ENCODE results near the gene MARS1.
"Not testable (repeated sequence)": the region's sequence is repeated elsewhere in the genome, so short reads cannot be mapped to it uniquely, and the experiment has no call there.

MARS1 gene

DNA sequence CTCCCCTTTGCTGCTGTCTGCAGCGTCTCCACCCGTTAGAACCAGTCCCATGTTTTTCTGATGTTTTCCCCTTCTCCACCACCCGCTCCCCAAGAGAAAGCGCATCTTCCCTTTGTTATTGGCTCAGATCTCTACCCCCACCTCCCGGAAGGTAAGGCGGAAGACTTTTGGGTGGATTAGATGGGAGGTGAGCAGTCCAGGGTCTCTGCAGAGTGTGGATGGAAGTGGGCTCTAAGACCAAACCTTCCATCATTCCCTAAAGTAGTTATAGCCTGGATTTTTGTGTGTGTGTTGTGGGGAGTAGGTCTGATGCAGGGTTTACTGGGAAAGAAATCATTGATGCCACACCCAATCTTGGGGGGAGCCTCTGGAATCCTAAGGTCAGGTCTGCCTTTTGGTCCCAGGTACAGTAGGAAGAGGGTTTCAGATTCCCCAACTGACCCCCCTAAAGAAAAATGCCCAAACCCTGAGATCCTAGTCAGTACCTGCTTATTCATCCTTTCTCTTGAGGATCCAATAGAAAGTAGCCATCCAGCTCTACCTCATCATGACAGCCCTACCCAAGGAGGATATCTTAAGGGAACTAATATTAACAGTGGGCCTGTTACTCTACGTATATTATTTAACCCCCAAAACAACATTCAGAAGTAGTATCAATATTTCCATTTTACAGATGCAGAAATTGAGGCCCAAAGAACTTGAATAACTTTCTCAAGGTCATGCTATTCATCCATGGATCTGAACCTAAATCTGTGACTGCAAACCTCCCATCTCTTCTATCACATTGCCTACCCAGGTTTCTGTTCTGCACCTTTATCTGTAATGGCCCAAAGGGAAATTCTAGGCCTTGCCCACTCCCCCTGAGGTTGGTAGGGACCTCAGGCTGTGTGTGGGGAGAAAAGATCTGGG, 63.0 kb downstream of the MARS1 start:
- DNase-seq (ENCODE audit: low read depth in 2 of 2): no peak

DNA sequence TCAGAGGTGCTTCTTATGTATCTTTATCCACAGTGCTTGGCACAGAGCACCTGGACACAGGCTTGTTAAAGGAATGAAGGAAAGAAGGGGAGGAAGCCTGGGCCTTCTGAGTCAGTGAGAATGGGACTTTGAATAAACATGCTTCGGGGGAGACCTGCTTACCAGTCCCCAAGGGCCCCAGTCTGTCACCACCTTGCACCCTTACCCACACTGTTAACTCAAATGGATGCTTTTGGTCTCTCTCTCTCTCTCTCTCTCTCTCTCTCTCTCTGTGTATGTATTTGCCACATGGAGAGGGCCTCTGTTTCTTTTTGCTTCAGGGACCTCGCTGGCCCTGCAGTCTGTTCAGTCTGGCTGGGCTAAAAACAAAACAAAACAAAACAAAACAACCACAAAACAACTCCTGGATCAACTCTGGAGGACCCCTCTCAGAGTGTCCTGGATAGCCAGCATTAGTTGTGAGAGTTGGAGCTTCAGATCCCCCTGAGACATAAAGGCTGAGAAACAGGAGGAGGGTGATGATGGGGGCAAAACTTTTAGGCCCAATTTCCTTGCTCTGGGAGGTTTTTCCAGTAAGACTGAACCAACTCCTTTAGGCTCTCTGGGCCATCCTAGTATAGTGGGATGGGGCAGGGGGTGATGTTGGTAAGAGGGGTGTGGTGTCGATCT, 63.9 kb downstream of the MARS1 start:
- no peak for DNase-seq (ENCODE audit: low read depth in 2 of 2)

DNA sequence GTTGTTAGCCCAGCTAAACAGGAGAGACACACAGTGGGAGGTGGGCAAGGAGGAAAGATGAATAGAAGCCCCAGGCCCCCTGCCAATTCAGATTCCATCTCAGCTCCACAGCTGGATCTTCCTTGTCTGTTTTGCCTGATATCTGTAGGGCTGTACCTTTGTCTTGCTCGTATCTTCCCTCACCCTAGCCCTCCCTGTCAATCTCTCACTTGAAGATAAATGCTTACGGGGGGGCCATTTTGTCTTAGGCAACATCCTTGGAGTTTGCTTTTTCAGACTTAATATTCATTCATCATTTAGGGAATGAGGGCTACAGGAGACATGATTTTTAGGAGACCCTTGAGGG, 64.4 kb downstream of the MARS1 start:
- DNase-seq (ENCODE audit: low read depth in 2 of 2): no peak

DNA sequence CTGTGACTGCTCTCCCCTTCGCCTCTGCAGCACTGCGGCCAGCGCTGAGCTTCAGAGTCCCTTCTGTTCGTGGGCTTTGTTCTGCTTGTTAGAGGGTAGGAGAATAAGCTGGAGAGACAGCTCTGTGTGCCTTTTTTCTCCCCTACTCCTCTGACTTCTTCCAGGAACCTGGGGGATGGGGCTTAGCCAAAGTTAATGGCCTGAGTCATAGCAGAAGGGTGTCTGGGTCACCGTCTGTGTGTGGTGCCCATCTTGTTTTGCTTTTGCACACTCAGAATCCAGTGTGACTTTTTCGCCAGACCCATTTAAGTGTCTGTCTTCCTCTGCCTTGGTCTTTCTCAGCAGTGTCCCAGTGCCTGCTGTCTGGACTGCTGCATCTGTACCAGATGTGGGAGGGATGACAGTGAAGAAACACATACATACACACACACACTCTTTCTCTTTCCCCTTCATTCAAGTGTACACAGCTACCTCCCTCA, 65.0 kb downstream of the MARS1 start:
- no peak for DNase-seq (ENCODE audit: low read depth in 2 of 2)

DNA sequence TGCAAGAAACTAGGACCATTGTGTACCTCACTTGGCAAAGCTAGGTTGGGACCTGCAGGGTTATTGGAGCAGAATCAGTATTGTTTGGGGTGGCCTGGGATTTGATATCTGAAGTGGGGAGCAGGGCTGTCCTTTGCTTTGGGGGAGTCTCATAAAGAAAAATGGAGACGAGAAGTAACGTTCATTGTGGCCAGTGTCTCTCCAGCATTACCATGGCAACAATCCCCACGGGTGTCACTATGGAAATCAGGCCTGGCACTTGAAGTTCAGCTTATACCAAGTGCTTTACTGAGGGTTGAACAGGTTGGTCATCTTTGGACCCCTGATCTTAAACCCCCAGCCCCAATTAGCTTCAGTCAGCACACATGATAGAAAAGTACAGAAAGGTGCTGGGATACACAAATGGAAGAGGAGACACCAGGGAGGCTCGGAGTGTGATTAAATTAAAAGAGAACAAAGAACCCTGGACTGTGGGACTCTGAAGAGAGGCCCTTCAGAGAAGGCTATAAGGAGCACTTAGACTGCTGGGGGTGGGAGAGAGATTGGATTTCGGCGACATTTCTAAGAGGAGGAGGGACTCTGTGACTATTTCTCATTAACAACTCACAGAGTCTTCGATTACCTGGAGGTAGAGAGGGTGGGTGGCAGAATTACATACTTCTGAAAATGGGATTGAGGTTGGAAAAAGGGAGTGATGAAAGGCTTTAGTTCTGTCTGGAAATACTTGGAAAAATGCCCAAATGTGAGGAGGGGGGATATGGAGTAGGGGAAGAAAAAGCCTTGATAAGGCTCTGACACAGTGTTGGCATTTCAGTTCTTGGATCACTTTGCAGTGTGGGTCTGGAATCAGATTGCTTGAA, 65.7 kb downstream of the MARS1 start:
- DNase-seq (ENCODE audit: low read depth in 2 of 2): no peak

DNA sequence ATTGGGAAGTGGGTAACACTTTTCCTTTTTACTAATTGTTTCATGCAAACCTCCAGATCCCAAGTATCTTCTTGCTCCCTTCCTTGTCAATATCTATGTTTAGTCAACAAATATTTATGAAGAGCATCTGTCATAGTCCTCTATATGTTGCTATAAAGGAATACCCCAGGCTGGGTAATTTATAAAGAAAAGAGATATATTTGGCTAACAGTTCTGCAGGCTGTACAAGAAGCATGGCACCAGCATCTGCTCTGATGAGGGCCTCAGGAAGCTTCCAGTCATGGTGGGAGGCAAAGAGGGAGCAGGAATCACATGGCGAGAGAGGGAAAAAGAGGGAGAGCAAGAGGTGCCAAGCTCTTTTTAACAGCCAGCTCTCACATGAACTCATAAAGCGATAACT, 66.6 kb downstream of the MARS1 start:
- no peak for DNase-seq (ENCODE audit: low read depth in 2 of 2)

DNA sequence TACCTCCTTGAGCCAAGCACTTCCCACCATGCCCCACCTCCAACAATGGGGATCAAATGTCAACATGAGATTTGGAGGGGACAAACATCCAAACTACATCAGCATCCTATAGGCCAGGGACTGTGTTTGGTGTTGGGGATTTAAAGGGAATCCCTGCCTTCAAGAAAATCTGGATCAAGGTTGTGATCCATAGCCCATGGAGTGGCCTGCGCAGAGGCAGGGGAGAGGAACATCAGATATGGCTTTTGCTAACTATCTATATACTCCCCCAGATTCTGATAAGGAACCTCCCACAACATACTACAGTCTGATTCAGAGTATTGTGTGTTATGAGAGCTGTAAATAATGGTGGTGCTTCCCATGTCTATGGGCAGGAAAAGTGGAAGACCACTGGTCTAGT, 67.0 kb downstream of the MARS1 start:
- DNase-seq (ENCODE audit: low read depth in 2 of 2): no peak

DNA sequence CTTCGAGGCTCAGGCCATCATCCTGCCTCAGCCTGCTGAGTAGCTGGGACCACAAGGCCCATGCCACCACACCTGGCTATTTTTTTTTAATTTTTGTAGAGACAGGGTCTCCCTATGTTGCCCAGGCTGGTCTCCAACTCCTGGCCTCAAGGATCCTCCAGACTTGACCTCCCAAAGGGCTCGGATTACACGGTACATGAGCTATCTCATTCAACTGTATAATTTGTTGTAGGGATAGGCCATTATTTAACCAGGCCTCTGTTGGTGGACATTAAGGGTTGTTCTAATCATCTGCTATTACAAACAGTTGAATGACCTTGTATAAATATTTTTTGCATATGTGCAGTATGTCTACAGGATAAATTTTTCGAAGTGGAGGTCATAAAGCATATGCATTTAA, 71.0 kb downstream of the MARS1 start:
- no peak for DNase-seq (ENCODE audit: low read depth in 2 of 2)

DNA sequence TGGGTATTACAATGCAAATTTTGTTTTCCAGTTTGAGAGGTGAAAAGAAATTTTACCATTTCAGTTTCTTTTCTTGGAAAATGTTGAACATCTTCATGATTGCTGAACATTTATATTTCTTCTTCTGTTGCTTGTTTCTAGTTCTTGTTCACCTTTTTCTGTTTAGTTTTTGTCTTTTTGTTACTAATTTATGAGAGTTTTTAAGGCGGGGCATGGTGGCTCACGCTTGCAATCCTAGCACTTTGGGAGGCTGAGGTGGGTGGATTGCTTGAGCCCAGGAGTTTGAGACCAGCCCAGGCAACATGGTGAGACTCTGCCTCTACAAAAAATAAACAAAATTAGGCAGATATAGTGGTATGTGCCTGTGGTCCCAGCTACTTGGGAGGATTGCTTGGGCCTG, 72.6 kb downstream of the MARS1 start:
- no peak for DNase-seq (ENCODE audit: low read depth in 2 of 2)

DNA sequence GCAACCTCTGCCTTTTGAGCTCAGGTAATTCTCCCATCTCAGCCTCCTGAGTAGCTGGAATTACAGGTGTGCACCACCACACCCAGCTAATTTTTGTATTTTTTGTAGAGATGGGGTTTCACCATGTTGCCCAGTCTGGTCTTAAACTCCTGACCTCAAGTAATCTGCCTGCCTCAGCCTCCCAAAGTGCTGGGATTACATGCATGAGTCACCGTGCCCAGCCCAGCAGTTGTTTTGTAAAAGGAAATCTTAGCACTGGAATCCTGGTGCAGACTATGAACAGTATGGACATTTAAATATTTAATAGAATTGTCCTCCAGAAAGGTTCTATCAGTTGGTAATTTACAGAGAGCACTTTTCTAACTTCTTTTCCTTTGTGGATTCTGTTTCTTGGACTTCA, 73.2 kb downstream of the MARS1 start:
- not testable (repeated sequence) for DNase-seq (ENCODE audit: low read depth in 2 of 2)

DNA sequence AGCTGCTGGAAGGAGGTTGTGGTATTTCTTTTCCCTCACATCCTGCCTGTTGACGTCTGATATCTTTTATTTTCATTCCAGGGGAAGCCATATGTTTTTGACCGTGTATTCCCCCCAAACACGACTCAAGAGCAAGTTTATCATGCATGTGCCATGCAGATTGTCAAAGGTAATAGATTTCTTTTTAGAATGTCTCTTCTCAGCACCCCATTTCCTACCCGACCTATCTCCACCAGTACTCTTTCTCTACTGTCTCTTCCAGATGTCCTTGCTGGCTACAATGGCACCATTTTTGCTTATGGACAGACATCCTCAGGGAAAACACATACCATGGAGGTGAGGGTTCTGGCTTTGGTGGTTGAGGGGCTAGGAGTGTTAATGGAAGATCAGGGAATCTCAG, 75.5 kb downstream of the MARS1 start:
- DNase-seq (ENCODE audit: low read depth in 2 of 2): no peak

DNA sequence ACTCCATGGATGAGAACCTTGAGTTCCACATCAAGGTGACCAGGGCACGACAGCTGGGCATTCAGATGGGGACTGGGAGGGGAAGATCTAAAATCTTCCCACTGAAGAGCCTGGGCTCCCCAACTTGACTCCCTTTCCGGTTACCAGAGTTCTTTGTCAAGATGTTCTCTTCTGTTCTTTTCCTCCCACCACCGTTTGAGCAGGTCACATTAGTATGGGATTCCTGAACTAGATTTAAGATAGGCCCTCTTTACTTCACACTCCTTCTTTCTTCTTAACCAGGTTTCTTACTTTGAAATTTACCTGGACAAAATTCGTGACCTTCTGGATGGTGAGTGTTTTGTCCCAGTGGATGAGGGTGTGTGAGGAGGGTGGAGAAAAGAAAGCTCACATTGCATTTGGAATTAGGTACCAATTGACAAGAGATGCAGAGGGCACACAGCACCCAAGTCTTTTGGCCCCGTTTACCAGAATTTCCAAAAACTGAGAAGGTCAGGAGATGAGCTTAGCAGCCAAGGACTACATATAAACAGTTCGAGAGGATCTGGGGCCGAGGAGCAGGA, 76.4 kb downstream of the MARS1 start:
- DNase-seq (ENCODE audit: low read depth in 2 of 2): no peak
